HG02588 (cell line): ENCODE measurements around the gene TAF1B.
"Not testable (repeated sequence)": the region's sequence is repeated elsewhere in the genome, so short reads cannot be mapped to it uniquely, and the experiment has no call there.

Experiments used
- ATAC-seq: cut with Tn5 transposase; IDR thresholded peaks from one replicate; pipeline ENCODE4 v1.9.1; 2021; ENCODE audit warnings: mild to moderate bottlenecking, moderate library complexity; ENCODE audit not compliant: unreplicated experiment

The TAF1B gene

GRCh38 chr2:9879455-9880194 is 36.4 kb downstream of the TAF1B start:
- ATAC-seq: no peak

- no peak for ATAC-seq
Measured at GRCh38 chr2:9883897-9884296, 40.6 kb downstream of the TAF1B start.

GRCh38 chr2:9884436-9884835 is 41.2 kb downstream of the TAF1B start:
- no peak for ATAC-seq

- no peak for ATAC-seq
Measured at GRCh38 chr2:9885036-9885684, 41.9 kb downstream of the TAF1B start.

GRCh38 chr2:9887513-9887912 is 44.2 kb downstream of the TAF1B start:
- ATAC-seq: no peak

GRCh38 chr2:9889812-9890261 is 46.6 kb downstream of the TAF1B start:
- no peak for ATAC-seq

GRCh38 chr2:9892236-9892635 is 49.0 kb downstream of the TAF1B start:
- no peak for ATAC-seq

GRCh38 chr2:9895669-9896590 is 52.7 kb downstream of the TAF1B start:
- ATAC-seq: no peak

GRCh38 chr2:9897331-9897737 is 54.1 kb downstream of the TAF1B start:
- no peak for ATAC-seq

- no peak for ATAC-seq
Measured at GRCh38 chr2:9897846-9898245, 54.6 kb downstream of the TAF1B start.

- ATAC-seq: no peak
Measured at GRCh38 chr2:9905413-9905812, 62.1 kb downstream of the TAF1B start.

- no peak for ATAC-seq
Measured at GRCh38 chr2:9907402-9907801, 64.1 kb downstream of the TAF1B start.

GRCh38 chr2:9908639-9909038 is 65.4 kb downstream of the TAF1B start:
- no peak for ATAC-seq

GRCh38 chr2:9909106-9909505 is 65.8 kb downstream of the TAF1B start:
- no peak for ATAC-seq

GRCh38 chr2:9910699-9911098 is 67.4 kb downstream of the TAF1B start:
- no peak for ATAC-seq

GRCh38 chr2:9912468-9912867 is 69.2 kb downstream of the TAF1B start:
- ATAC-seq: no peak

- peak; percentile 100 for ATAC-seq
Measured at GRCh38 chr2:9914384-9915065, 71.3 kb downstream of the TAF1B start.

GRCh38 chr2:9918275-9918674 is 75.0 kb downstream of the TAF1B start:
- ATAC-seq: no peak

- ATAC-seq: no peak
Measured at GRCh38 chr2:9919512-9919911, 76.2 kb downstream of the TAF1B start.

- ATAC-seq: not testable (repeated sequence)
Measured at GRCh38 chr2:9927020-9927419, 83.7 kb downstream of the TAF1B start.

GRCh38 chr2:9937258-9937657 is 94.0 kb downstream of the TAF1B start:
- ATAC-seq: no peak
